Activated gamma-delta T cell treated with anti-CD3 and anti-CD28 coated beads, Interleukin-2, amount 50 U/mL, for 16 hours (primary cell): ENCODE data around the gene ALDH1L1.

Source experiments
- DNase-seq: peaks from one replicate; pipeline ENCODE4 v3.0.0-alpha.2; 2020; ENCODE audit warnings: low read depth

ALDH1L1 gene

DNA sequence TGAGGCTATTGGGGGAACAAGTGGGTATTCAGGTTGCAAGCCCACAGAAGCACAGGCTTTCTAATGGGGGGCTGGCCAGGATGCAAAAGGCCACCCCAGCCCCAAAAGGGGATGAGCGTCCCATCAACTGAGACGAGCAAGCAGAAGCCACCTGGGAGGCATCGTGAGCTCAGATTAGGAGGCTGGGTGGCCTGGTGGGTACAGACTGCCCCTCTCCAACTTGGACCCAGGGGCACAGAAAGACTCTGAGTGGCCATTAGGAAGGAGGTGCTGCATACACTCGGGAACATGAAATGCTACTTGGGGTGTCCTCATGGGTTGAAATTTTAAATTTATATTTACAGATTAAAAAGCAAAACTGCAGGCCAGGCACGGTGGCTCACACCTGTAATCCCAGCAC is 125.5 kb downstream of the ALDH1L1 start:
- no peak for DNase-seq

DNA sequence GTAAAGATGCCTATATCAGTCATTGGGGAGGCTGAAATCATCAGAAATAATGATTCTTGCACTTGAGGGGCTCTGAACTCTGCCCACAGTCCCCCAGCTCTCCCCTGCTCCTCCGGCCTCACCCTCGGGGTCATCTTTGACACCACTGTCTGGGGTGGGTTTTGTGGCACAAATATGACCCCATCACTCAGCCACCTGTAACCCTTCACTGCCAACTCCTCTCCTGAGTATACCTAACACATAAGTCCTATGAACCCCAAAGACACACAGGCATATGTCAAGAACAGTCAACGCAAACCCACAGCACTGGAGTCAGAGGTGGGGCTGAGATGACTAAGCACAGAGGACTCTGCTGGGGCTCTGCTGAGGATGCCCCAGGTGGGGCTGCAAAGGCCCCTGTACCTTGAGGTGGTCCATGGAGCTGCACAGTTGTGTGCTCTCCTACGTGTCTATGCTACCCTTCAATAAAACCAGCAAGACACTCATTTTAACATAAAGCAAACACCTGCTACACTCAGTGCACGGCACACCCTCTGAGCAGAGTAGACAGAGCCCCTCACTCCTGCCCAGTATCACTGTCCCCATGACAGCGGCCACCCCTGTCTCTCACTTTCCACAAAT is 126.3 kb downstream of the ALDH1L1 start:
- DNase-seq: no peak
